IPS-15b (cell line): ENCODE measurements around the gene ABCA12.

Experiments used
- H3K27me3 ChIP-seq: one replicate; pipeline ENCODE4 v1.6.1; 2013; ENCODE audit warnings: low read length; ENCODE audit not compliant: control insufficient read depth, insufficient read depth
- H3K36me3 ChIP-seq: one replicate; pipeline ENCODE4 v1.6.1; 2013; ENCODE audit warnings: low read length; ENCODE audit not compliant: control insufficient read depth, insufficient read depth
- H3K4me1 ChIP-seq: one replicate; pipeline ENCODE4 v1.6.1; 2013; ENCODE audit warnings: mild to moderate bottlenecking, low read length; ENCODE audit not compliant: control insufficient read depth, insufficient read depth
- H3K4me3 ChIP-seq: one replicate; pipeline ENCODE4 v1.5.1; 2013; ENCODE audit warnings: low read depth, low read length
- H3K9ac ChIP-seq: one replicate; pipeline ENCODE4 v1.6.1; 2013; ENCODE audit warnings: low read depth, mild to moderate bottlenecking, low read length
- H3K9me3 ChIP-seq: one replicate; pipeline ENCODE4 v1.6.1; 2013; ENCODE audit warnings: mild to moderate bottlenecking, low read length; ENCODE audit not compliant: control insufficient read depth, insufficient read depth

The ABCA12 gene

GRCh38 chr2:215063526-215063925 is 74.9 kb downstream of the ABCA12 start:
- no peak overlapping the region for H3K9ac ChIP-seq
- H3K36me3 ChIP-seq: no peaks in the 10 kb centered on the region
- H3K4me1 ChIP-seq: no peaks in the 10 kb centered on the region
- no peaks in the 10 kb centered on the region for H3K9me3 ChIP-seq
- no peaks in the 10 kb centered on the region for H3K27me3 ChIP-seq
- no peak overlapping the region for H3K4me3 ChIP-seq

- Histone ChIP-seq H3K4me3 (no peak overlapping the region), H3K36me3 (no peaks in the 10 kb centered on the region), H3K27me3 (no peaks in the 10 kb centered on the region), H3K4me1 (no peaks in the 10 kb centered on the region), H3K9ac (no peak overlapping the region), H3K9me3 (no peaks in the 10 kb centered on the region)
Measured at GRCh38 chr2:215060861-215061536, 77.4 kb downstream of the ABCA12 start.

GRCh38 chr2:215059724-215060123 is 78.7 kb downstream of the ABCA12 start:
- Histone ChIP-seq H3K9ac (no peak overlapping the region), H3K9me3 (no peaks in the 10 kb centered on the region), H3K4me3 (no peak overlapping the region)

GRCh38 chr2:215055891-215056290 is 82.5 kb downstream of the ABCA12 start:
- H3K4me3 ChIP-seq: no peak overlapping the region
- no peaks in the 10 kb centered on the region for H3K9me3 ChIP-seq
- no peak overlapping the region for H3K9ac ChIP-seq
- no peaks in the 10 kb centered on the region for H3K36me3 ChIP-seq
- no peaks in the 10 kb centered on the region for H3K4me1 ChIP-seq
- no peaks in the 10 kb centered on the region for H3K27me3 ChIP-seq

More at GRCh38 chr2:215059724-215060123, 78.7 kb downstream of the ABCA12 start:
- Histone ChIP-seq H3K36me3 (no peaks in the 10 kb centered on the region), H3K27me3 (no peaks in the 10 kb centered on the region), H3K4me1 (no peaks in the 10 kb centered on the region)

GRCh38 chr2:215052810-215053209 is 85.6 kb downstream of the ABCA12 start:
- Histone ChIP-seq H3K9me3 (no peaks in the 10 kb centered on the region), H3K27me3 (no peaks in the 10 kb centered on the region), H3K9ac (no peak overlapping the region), H3K4me3 (no peak overlapping the region), H3K36me3 (no peaks in the 10 kb centered on the region), H3K4me1 (no peaks in the 10 kb centered on the region)

- Histone ChIP-seq H3K4me1 (no peaks in the 10 kb centered on the region), H3K9me3 (no peaks in the 10 kb centered on the region), H3K9ac (no peak overlapping the region), H3K27me3 (no peaks in the 10 kb centered on the region), H3K36me3 (no peaks in the 10 kb centered on the region), H3K4me3 (no peak overlapping the region)
Measured at GRCh38 chr2:215052404-215052803, 86.0 kb downstream of the ABCA12 start.

GRCh38 chr2:215049341-215049740 is 89.1 kb downstream of the ABCA12 start:
- no peak overlapping the region for H3K4me3 ChIP-seq
- H3K4me1 ChIP-seq: no peaks in the 10 kb centered on the region
- H3K36me3 ChIP-seq: no peaks in the 10 kb centered on the region
- H3K9me3 ChIP-seq: no peaks in the 10 kb centered on the region
- H3K9ac ChIP-seq: no peak overlapping the region
- H3K27me3 ChIP-seq: no peaks in the 10 kb centered on the region

- Histone ChIP-seq H3K9me3 (no peaks in the 10 kb centered on the region), H3K4me3 (no peak overlapping the region), H3K36me3 (no peaks in the 10 kb centered on the region), H3K9ac (no peak overlapping the region), H3K27me3 (no peaks in the 10 kb centered on the region), H3K4me1 (no peaks in the 10 kb centered on the region)
Measured at GRCh38 chr2:215038421-215038820, 100.0 kb downstream of the ABCA12 start.

GRCh38 chr2:215036314-215036713 is 102.1 kb downstream of the ABCA12 start:
- Histone ChIP-seq H3K27me3 (no peaks in the 10 kb centered on the region), H3K9me3 (no peaks in the 10 kb centered on the region), H3K9ac (no peak overlapping the region), H3K4me3 (no peak overlapping the region), H3K4me1 (no peaks in the 10 kb centered on the region), H3K36me3 (no peaks in the 10 kb centered on the region)

- no peaks in the 10 kb centered on the region for H3K27me3 ChIP-seq
- H3K36me3 ChIP-seq: no peaks in the 10 kb centered on the region
- H3K4me3 ChIP-seq: no peak overlapping the region
- no peak overlapping the region for H3K9ac ChIP-seq
- H3K9me3 ChIP-seq: no peaks in the 10 kb centered on the region
- no peaks in the 10 kb centered on the region for H3K4me1 ChIP-seq
Measured at GRCh38 chr2:215034154-215034553, 104.3 kb downstream of the ABCA12 start.

GRCh38 chr2:215032153-215032552 is 106.3 kb downstream of the ABCA12 start:
- Histone ChIP-seq H3K27me3 (no peaks in the 10 kb centered on the region), H3K4me3 (no peak overlapping the region), H3K9me3 (no peaks in the 10 kb centered on the region), H3K4me1 (no peaks in the 10 kb centered on the region), H3K9ac (no peak overlapping the region), H3K36me3 (no peaks in the 10 kb centered on the region)

- Histone ChIP-seq H3K36me3 (no peaks in the 10 kb centered on the region), H3K4me3 (no peak overlapping the region), H3K4me1 (no peaks in the 10 kb centered on the region), H3K27me3 (no peaks in the 10 kb centered on the region), H3K9ac (no peak overlapping the region), H3K9me3 (no peaks in the 10 kb centered on the region)
Measured at GRCh38 chr2:215031321-215031720, 107.1 kb downstream of the ABCA12 start.
